GM18511 (cell line): ENCODE data around the gene F7.

Source experiments
- ATAC-seq: cut with Tn5 transposase; IDR thresholded peaks from one replicate; pipeline ENCODE4 v1.9.1; 2021; ENCODE audit warnings: mild to moderate bottlenecking, moderate library complexity; ENCODE audit not compliant: unreplicated experiment

F7 gene

DNA sequence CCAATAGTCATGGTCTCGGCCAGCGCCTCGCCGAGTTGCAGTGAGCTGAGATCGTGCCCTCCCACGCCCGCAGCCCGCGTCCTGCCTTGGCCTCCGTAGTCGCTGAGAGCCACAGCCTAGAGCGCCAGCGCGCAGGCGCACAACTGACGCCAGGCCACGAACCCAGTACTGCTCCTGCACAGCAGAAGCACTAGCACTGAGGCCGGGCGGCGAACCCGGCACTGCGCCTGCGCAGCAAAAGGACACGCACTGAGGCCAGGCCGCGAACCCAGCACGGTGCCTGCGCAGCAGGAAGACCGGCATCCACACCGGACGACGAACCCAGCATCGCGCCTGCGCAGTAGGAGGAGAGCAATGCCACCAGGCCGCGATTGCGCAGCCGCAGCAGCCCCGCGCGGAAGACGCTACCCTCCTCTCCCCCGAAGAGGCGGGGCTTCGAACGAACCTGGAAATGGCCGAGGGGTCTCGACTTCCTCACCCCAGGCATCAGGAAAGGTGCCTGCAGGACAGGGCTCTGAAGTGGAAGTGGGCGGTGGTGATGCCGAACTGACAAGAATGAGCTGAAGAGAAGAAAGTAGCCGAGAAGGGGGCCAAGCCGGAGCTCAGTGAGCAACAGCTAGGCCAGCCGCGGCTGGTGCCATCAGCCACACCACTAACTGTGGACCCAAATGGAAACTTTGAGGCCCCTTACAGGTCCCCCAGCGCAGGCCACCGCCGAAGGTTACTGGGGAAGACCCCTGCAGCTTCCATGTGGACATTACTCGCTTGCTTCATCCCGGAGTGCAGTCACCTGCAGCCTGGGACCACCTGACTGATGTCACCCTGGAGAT, 24.5 kb downstream of the F7 start:
- ATAC-seq = no peak

DNA sequence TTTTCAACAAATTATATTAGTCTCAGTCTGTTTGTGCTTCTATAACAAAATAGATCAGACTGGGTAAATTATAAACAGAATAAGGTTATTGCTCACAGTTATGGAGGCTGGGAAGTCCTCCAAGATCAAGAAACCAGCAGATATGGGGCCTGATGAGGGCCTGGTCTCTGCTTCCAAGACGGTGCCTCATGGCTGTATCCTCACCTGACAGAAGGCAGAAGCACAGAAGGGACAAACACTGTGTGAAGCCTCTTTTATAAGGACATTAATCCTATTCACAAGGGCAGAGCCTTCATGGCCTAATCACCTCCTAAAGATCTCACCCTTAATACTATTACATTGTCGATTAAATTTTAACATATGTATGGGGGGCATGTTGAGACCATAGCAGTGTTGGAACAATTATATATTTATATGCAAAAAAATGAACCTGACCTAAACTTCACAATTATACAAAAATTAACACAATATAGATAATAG, 29.7 kb downstream of the F7 start:
- no peak for ATAC-seq

DNA sequence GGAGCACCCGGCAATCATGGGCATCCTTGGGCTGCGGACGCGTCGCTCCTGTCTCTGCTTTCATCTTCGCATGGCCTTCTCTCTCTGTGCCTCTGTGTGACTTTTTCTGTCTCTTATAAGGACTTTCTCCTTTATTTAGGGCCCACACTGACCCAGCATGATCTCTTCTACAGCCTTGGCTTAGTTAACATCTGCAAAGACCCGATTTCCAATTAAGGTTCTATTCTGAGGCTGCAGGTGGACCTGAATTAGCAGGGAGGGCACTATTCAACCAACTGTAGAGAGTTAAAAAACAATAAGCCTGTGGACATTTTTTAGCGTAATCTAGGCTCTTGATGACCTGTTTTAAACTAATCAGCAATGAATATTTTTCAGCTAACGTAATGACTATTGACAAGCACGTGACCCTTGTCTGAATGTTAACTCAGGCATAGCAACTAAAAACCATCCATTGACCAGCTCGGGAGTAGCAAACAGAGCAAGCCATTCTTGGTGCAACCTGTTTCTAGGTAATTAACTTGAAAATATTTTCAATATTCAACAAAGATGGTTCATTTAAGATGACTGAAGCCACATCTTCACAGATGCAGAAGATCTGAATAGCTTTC, 32.2 kb downstream of the F7 start:
- ATAC-seq = no peak

DNA sequence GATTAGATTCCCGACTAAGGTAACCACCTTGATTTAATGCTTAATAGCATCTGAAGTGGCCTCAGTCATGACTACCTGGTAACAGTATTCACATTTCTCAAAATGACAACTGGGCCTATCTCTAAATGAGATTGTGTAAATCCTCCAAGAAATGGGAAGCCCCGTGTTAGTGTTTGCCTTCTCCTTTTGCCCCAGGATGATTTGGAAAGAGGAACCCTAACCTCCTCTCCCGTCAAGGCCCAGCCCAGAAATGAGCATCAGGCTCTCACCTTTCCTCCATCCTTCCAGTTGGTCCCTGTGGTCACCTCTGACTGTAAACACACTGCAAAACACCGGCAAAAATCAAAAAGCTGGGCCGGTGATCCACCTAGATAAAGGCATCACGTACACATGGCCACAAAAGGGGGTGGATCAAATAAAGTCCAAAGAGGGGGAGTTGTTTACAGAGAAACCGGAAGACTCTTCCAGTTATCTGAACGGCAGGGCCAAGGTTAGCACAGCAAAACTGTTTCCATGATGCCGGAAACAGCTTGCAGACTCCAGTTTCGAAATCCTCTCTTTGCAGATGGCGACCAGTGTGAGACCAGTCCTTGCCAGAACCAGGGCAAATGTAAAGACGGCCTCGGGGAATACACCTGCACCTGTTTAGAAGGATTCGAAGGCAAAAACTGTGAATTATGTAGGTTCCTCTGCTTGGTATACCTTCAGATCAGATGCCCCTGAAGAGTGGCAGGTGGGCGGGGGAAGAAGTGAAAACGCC, 33.4 kb downstream of the F7 start:
- no peak for ATAC-seq

DNA sequence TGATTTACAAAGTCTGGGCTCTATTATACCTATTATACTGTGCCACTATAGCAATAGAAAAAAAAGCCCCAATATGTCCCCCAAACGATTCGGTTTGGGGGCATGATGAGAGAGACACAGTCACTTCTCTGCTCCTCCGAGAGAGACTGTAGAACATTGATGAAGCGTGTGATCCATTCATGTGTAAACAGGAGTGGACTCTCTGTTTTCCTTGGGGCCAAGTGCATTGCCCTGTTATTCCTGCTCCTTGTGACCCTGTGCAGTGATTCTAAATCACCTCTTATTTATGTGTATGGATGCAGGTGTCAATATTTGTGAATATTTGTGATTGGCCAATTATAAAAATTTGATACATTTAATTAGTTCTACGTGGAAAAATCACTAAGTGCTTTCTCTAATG, 34.0 kb downstream of the F7 start:
- no peak for ATAC-seq

DNA sequence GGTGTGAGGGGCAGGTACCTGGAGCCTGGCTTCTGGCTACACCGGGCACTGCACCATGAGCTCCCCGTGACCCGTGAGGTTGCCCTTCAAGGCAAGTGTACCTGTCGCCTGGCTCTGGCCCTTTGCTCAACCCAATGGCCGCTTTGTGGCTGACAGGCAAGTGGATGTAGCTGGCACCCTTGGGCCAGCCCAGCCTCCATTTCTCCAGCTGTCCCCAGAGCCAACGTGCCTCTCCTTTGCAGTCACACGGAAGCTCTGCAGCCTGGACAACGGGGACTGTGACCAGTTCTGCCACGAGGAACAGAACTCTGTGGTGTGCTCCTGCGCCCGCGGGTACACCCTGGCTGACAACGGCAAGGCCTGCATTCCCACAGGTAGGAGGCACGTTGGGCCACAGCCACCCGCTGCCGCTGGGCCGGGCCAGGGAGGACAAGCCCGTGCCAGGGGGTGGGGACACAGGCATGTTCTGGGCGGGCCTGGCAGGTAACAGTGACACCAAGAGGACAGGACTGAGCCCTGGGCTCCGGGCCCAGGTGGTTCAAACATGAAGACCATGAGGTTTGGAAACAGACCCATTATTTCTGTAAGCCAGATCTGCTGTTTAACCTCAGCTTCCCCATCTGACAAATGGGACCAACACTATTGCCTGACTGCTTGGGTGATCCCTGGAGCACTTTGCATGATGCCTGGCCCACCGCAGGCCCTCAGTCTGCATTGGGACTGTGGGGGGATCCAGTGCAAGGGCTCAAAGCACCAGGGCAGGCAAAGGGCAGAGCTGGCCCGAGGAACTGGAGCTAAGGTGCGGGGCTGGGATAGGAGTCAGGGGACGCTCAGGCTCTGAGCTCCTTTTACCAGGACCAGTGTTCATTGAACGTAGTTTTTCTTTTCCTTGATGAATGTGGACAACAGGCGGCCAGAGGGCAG, 35.3 kb downstream of the F7 start:
- no peak for ATAC-seq

DNA sequence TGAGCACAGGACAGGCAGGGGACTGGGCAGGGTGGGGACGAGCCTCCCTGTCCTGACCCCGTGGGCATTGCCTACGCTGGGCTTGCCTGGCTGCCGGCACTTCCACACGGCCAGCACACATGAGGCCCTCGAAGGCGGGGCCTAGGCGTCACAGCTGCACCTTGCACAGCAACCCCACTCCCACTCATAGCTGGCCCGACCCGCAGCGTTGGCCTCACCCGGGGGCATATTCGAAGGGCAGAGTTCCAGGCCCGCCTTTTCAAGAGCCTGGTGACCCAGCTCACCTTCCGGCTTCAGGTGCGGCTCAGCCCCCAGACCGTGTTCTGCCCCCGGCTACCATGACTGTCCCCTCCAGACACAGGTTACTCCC, 36.0 kb downstream of the F7 start:
- no peak for ATAC-seq

DNA sequence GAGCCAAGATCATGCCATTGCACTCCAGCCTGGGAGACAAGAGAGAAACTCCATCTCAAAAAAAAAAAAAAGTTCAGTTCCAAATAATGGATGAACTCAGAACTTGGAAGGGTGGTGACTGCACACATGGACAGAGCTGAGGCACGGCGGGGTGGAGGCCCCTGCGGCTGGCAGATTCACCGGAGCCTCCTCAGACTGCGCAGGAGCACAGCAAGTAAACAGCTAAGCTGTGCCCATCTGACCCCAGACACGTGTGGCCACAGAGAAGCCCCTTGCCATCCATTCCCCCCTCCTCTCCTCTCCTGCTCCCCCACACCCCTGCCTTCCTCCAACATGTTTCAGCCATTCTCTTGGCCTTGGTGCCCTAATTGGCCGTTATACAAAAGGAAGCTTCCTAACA, 37.3 kb downstream of the F7 start:
- no peak for ATAC-seq

DNA sequence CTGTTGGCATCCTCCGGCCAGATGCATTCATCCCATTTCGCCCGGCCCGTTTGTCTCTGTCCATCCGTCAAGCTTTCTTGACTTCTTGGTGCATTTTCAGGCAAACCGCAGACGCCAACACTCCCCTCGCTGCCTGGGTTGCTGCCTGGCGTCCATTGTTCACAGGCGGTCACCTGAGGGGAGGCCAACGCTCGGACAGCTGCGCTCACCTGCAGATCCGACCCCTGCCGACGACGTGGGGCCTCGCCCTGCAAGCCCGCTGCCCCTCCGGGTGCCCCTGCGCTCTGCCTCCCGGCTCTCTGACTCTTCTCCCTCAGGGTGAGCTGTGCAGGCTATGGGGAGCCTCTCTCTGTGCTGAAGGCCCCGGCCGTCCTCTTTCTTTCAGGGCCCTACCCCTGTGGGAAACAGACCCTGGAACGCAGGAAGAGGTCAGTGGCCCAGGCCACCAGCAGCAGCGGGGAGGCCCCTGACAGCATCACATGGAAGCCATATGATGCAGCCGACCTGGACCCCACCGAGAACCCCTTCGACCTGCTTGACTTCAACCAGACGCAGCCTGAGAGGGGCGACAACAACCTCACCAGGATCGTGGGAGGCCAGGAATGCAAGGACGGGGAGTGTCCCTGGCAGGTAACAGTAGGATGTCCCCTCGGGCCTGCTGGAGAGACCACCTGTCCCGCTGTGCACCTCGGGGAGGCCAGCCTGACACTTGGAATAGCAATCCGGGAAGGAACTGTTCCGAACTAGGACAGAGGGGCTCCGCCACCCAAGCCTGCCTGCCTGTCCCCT, 38.1 kb downstream of the F7 start:
- no peak for ATAC-seq

DNA sequence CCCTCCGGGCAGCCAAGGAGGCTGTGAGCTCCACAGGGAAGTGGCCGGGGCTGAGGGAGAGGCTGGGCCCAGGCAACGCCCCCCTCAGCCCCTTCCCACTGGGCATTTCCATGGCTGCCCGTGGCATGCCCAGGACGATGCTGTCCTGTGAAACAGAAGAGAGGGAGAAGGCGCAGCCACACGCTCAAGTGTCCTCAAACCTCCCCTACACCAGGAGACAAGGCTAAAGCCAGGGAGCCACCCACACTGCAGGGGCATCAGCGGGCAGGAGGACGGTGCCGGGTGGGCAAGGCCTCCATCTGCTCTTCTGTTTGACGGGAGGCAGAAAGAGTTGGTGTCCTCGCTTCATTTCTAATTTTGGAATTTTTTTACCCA, 38.7 kb downstream of the F7 start:
- ATAC-seq = no peak

DNA sequence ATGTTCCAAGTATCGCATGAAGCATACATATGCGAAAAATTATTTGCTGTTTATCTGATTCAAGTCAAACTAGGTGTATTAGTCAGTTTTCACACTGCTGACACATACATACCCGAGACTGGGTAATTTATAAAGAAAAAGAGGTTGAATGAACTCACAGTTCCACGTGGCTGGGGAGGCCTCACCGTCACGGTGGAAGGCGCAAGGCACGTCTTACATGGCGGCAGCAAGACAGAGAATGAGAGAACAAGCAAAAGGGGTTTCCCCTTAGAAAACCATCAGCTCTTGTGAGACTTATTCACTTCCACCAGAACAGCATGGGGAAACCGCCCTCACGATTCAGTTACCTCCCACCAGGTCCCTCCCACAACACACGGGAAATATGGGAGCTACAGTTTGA, 39.9 kb downstream of the F7 start:
- ATAC-seq = no peak

DNA sequence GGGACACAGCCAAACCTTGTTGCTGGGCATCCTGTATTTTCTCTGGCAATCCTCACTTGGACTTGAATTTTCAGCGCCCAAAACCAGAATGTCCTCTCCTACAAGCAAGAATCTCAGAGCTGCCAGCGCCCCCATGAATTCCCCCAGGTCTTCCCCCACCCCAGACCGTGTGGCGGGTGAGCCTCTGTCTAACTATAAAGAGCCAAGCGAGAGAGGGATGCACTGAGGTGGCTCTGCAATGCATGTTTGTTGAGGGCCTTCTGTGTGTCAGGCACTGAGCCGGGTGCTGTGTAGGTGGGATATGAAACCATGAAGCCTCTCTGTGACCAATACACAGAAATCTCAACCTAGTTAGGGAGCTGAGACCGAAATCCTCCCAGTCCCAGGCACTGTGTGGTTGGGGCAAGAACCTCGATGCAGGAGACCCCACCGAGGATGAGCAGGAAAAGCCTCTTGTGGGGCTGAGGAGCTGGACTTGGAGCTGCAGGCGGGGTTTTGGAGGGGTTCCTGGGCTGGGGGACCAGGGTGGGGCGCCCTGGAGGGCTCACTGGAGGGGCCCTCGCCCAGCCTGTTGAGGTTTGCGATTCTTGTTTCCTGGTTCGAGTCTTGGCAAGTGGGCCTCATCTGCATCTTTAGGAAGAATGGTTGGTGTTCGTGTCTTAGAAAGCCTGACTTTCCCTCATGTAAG, 40.5 kb downstream of the F7 start:
- ATAC-seq = no peak

DNA sequence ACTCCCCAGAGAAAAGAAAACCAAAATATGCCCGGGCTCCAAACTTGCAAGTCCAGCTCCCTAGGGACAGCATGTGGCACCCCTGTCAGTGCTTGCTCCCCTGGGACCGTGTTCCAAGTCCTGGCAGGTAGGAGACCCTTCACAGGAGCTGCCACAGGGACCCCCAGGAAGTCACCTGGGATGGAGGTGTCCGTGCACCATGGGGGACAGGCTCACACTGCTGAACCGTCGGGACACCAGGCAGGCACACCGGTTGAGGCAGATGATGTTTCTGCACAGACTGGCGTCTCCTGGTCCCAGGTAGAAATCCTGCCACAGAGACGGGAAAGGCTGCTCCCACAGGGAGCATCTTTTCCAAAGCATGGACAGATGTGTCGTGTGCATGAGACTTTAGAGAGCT, 41.2 kb downstream of the F7 start:
- no peak for ATAC-seq

DNA sequence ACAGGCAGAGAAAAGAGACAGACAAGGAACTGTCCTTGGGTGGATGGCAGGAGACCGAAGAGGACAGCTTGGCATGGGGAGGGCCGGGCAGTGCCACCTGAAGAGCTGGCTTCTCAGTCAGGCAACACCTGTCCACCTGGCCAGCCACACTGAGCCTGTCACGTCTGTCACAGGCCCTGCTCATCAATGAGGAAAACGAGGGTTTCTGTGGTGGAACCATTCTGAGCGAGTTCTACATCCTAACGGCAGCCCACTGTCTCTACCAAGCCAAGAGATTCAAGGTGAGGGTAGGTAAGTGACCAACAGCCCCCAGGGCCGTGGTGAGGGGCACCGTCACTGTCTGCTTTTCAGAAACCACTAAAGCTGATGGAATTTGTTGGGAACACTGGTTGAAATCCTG, 41.6 kb downstream of the F7 start:
- ATAC-seq = no peak

DNA sequence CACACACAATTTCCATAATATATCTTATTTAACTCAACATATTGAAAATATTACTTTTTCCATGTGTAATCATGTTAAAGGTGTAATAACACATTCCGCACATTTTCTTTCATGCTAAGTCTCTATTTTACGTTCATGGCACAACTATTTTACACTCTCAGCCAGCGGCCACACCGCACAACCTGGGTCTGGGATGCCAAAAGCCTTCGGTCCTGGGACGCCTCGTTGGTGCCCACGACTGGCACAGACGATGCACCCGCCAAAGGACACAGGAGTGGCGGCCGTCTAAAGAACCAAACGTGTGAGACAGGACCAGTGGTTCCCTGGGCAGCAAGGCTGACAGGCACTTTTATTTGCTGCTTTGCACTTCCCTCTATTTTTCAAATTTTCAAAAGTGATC, 42.8 kb downstream of the F7 start:
- no peak for ATAC-seq

DNA sequence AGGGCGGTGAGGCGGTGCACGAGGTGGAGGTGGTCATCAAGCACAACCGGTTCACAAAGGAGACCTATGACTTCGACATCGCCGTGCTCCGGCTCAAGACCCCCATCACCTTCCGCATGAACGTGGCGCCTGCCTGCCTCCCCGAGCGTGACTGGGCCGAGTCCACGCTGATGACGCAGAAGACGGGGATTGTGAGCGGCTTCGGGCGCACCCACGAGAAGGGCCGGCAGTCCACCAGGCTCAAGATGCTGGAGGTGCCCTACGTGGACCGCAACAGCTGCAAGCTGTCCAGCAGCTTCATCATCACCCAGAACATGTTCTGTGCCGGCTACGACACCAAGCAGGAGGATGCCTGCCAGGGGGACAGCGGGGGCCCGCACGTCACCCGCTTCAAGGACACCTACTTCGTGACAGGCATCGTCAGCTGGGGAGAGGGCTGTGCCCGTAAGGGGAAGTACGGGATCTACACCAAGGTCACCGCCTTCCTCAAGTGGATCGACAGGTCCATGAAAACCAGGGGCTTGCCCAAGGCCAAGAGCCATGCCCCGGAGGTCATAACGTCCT, 43.4 kb downstream of the F7 start:
- ATAC-seq = no peak

DNA sequence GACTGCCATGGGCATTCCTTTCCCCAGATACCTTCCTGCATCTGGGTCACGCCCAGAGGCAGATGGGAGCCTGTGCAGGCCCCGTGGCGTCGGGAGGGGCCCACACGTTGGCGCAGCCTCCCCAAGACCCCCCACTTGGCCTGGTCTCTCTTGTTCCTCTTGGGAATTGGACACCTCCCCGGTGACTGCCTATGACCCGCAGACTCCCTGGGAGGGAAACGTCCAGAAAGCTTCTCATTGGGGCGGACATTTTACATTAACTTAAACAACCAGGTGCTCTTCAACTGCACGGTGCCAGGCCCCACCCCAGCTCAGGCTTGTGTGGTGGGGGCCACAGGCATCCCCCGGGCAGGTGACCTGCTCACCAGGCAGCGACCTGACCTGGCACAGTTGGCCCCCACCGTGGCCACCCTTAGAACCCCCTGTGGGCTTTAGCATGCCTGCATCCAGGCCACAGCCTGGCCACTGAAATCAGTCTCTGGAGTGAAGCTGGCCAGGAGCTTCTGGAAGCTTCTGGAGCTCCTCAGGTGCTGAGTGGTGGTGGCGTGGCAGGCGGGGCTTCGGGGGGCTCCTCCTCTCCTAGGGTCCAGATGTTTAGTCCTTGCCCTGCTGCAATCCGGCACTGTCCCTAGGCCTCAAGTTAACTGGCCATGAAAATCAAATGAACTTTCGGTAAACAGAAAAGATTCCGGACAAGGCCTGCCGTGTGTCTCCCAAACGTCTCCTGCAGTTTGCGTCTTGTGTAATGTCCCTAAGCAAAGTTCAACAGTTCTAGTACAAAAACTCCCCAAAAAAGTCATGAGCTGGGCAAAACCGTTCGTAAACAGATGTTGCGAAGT, 44.3 kb downstream of the F7 start:
- no peak for ATAC-seq
